HL-60 (cell line): Measurements from ENCODE around the gene LARP1.
"Not testable (repeated sequence)": the region's sequence is repeated elsewhere in the genome, so short reads cannot be mapped to it uniquely, and the experiment has no call there.

Experiments
- DNase-seq, 2 experiments: peaks; one replicate each; pipeline ENCODE4 v3.0.0-alpha.2; 2010 to 2020; ENCODE audit warnings: low read depth in 1 of 2, low spot score in 1 of 2
- H3K27ac ChIP-seq: fragments of 250-450 bp; sonication (Bioruptor Pico); replicated peaks from 2 replicates; pipeline ENCODE4 v1.5.1; 2020; ENCODE audit warnings: mild to moderate bottlenecking, moderate library complexity
- H3K27me3 ChIP-seq: fragments of 250-450 bp; sonication (Bioruptor Pico); 2 replicates; pipeline ENCODE4 v1.5.1; 2021; ENCODE audit warnings: mild to moderate bottlenecking, moderate library complexity; ENCODE audit not compliant: insufficient read depth, poor library complexity, severe bottlenecking
- H3K4me3 ChIP-seq: replicated peaks from 2 replicates; pipeline ENCODE4 v1.5.1; 2011; ENCODE audit warnings: mild to moderate bottlenecking, control low read depth, low read length; ENCODE audit not compliant: insufficient read depth
- GABPA ChIP-seq: IDR thresholded peaks from 2 replicates; pipeline ENCODE4 v1.6.1; 2012; ENCODE audit warnings: low read depth
- POLR2AphosphoS5 ChIP-seq: IDR thresholded peaks from 2 replicates; pipeline ENCODE4 v1.6.1; 2012; ENCODE audit warnings: low read depth
- REST ChIP-seq: IDR thresholded peaks from 2 replicates; pipeline ENCODE4 v1.6.1; 2012; ENCODE audit warnings: low read depth; ENCODE audit not compliant: insufficient replicate concordance
- SPI1 ChIP-seq: IDR thresholded peaks from 2 replicates; pipeline ENCODE4 v1.6.1; 2012; ENCODE audit warnings: low read depth, mild to moderate bottlenecking, borderline replicate concordance
- TF ChIP-seq, protein P1 (sequence below): IDR thresholded peaks from one replicate; pipeline ENCODE4 v1.5.1; 2011; ENCODE audit warnings: low read length, control low read depth, inconsistent platforms; ENCODE audit not compliant: insufficient read depth

Gene LARP1

DNA sequence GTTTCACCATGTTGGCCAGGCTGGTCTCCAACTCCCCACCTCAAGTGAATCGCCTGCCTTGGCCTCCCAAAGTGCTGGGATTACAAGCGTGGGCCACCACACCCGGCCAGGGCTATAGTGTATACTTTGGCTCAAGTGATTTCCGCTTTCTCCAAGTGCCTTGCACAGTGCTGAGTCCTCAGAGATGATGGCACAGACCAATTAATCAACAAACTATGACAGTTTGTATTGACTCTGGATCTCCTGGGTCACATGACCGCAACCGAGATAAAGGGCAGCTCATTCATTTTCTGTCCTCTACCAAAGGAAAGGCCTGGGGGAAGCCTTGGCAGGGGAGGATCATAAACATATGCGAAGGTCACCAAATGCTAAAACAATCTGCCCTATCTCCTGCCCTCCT is 11.4 kb upstream of the LARP1 start:
- H3K27me3 ChIP-seq, result no peaks in the 10 kb centered on the region
- H3K27ac ChIP-seq, result no peak overlapping the region
- DNase-seq, result no peak
- no peak for TF ChIP-seq SPI1
- TF ChIP-seq, protein P1, sequence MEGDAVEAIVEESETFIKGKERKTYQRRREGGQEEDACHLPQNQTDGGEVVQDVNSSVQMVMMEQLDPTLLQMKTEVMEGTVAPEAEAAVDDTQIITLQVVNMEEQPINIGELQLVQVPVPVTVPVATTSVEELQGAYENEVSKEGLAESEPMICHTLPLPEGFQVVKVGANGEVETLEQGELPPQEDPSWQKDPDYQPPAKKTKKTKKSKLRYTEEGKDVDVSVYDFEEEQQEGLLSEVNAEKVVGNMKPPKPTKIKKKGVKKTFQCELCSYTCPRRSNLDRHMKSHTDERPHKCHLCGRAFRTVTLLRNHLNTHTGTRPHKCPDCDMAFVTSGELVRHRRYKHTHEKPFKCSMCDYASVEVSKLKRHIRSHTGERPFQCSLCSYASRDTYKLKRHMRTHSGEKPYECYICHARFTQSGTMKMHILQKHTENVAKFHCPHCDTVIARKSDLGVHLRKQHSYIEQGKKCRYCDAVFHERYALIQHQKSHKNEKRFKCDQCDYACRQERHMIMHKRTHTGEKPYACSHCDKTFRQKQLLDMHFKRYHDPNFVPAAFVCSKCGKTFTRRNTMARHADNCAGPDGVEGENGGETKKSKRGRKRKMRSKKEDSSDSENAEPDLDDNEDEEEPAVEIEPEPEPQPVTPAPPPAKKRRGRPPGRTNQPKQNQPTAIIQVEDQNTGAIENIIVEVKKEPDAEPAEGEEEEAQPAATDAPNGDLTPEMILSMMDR, result no peak
- no peak for TF ChIP-seq GABPA
- no peak for TF ChIP-seq POLR2AphosphoS5
- TF ChIP-seq REST, result no peak
- H3K4me3 ChIP-seq, result no peak overlapping the region

GRCh38 chr5:154745349-154745748 is 9.8 kb upstream of the LARP1 start:
- H3K4me3 ChIP-seq, result no peak overlapping the region
- TF ChIP-seq POLR2AphosphoS5 (no peak), SPI1 (no peak), REST (no peak), GABPA (no peak)
- TF ChIP-seq, protein P1, result no peak
- H3K27me3 ChIP-seq, result no peaks in the 10 kb centered on the region

DNA sequence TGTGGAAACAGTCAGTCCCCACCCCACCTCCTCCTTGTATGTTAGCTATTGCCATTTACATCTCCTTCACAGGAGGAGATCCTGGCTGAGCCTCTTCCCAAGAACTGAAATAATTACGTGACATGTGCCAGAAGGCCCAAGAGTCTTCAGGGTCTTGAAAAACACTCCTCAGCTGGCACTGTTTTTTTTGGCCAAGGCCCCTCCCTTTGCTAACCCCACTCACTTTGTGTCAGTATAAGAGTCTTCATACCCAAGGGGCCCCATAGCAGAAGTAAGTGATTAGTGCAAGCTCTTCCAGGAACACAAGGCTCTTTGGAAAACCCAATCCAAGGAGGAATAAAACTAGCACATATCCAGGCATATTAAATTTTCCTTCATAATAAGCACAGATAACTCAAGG is 5.7 kb upstream of the LARP1 start:
- TF ChIP-seq GABPA (no peak), POLR2AphosphoS5 (no peak), SPI1 (no peak), REST (no peak)
- TF ChIP-seq, protein P1, result no peak
- Histone ChIP-seq H3K27me3 (no peaks in the 10 kb centered on the region), H3K4me3 (no peak overlapping the region), H3K27ac (no peak overlapping the region)
- DNase-seq, result no peak

More at GRCh38 chr5:154745349-154745748, 9.8 kb upstream of the LARP1 start:
- DNase-seq, result no peak
- no peak overlapping the region for H3K27ac ChIP-seq

- not testable (repeated sequence) for H3K4me3 ChIP-seq, DNase-seq, H3K27ac ChIP-seq, H3K27me3 ChIP-seq
Observed at GRCh38 chr5:154750641-154751040, 4.5 kb upstream of the LARP1 start.
